ENCODE results near the gene DCTD. TPM values are rescaled to one million over a fixed set of nuclear protein-coding genes. Genes with fewer than 3 reads are reported as not detected.

The DCTD gene
- total and polyA plus RNA-seq, 2 experiments from 2014 or later: 133 to 170 TPM

DNA sequence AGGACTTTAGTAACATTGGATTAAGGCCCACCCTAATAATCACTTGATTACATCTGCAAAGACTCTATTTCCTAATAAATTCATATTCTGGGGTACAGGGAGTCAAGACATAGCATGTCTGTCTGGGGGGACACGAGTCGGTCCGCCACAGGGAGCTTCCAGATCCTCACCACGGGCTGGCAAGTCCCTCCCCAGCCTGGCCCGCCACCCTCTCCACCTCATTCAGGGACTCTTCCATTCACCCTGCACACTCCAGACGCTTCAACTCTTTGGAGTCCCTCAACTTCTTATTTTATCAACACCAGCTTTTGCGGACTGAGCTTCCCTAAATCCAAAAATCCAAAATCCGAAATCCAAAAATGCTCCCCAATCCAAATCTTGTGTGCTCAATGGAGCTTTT lies 71.2 kb downstream of the DCTD start:
- in situ Hi-C loops (cut with MboI): no loop called here
- Histone ChIP-seq H3K79me2 (ENCODE audit: insufficient read depth) (no peaks in the 10 kb centered on the region), H3K36me3 (ENCODE audit: low read depth) (no peaks in the 10 kb centered on the region), H3K27ac (no peak overlapping the region), H3K4me3 (no peak overlapping the region), H3F3A (ENCODE audit: insufficient read depth) (no peaks in the 10 kb centered on the region), H3K9me2 (ENCODE audit: insufficient read depth) (no peaks in the 10 kb centered on the region), H3K9ac (no peak overlapping the region), H3K4me1 (ENCODE audit: insufficient read depth) (no peaks in the 10 kb centered on the region), H3K4me2 (ENCODE audit: unreplicated experiment) (no peak overlapping the region), H3K9me3 (ENCODE audit: low read depth) (no peaks in the 10 kb centered on the region), H3K27me3 (replicated peaks; ENCODE audit: insufficient read depth) (peaks cover 14% of the 10 kb centered on the region), H4K20me1 (ENCODE audit: insufficient read depth) (no peaks in the 10 kb centered on the region), H2AFZ (no peak overlapping the region)
- no peak for DNase-seq
- WGBS, 2 experiments (ENCODE audit: low coverage in 1 of 2, low lambda C conversion rate in 2 of 2, missing lambda C conversion rate in 2 of 2): 50% methylated on average over 8 of the region's 8 CpGs
- no peak for TF ChIP-seq EZH2 (IDR thresholded peaks at IDR 0.05; ENCODE audit: insufficient read depth, poor library complexity, severe bottlenecking)

GRCh38 chr4:182845618-182846017 lies 71.6 kb downstream of the DCTD start:
- Histone ChIP-seq H3K9me2 (ENCODE audit: insufficient read depth) (no peaks in the 10 kb centered on the region), H3K27ac (no peak overlapping the region), H3K27me3 (replicated peaks; ENCODE audit: insufficient read depth) (peaks cover 14% of the 10 kb centered on the region), H3K4me2 (ENCODE audit: unreplicated experiment) (no peak overlapping the region), H4K20me1 (ENCODE audit: insufficient read depth) (no peaks in the 10 kb centered on the region), H3F3A (ENCODE audit: insufficient read depth) (no peaks in the 10 kb centered on the region), H3K9ac (no peak overlapping the region), H3K36me3 (ENCODE audit: low read depth) (no peaks in the 10 kb centered on the region), H3K4me1 (ENCODE audit: insufficient read depth) (no peaks in the 10 kb centered on the region), H3K9me3 (ENCODE audit: low read depth) (no peaks in the 10 kb centered on the region), H3K79me2 (ENCODE audit: insufficient read depth) (no peaks in the 10 kb centered on the region), H2AFZ (no peak overlapping the region), H3K4me3 (no peak overlapping the region)
- in situ Hi-C loops (cut with MboI): no loop called here
- no peak for TF ChIP-seq EZH2phosphoT487 (IDR thresholded peaks at IDR 0.05; ENCODE audit: insufficient read depth, low read depth)
- TF ChIP-seq EZH2 (IDR thresholded peaks at IDR 0.05; ENCODE audit: insufficient read depth, poor library complexity, severe bottlenecking): no peak
- no peak for DNase-seq
- 40 to 58% methylated on average over 6 of the region's 6 CpGs for WGBS, 2 experiments (ENCODE audit: low coverage in 1 of 2, low lambda C conversion rate in 2 of 2, missing lambda C conversion rate in 2 of 2)

DNA sequence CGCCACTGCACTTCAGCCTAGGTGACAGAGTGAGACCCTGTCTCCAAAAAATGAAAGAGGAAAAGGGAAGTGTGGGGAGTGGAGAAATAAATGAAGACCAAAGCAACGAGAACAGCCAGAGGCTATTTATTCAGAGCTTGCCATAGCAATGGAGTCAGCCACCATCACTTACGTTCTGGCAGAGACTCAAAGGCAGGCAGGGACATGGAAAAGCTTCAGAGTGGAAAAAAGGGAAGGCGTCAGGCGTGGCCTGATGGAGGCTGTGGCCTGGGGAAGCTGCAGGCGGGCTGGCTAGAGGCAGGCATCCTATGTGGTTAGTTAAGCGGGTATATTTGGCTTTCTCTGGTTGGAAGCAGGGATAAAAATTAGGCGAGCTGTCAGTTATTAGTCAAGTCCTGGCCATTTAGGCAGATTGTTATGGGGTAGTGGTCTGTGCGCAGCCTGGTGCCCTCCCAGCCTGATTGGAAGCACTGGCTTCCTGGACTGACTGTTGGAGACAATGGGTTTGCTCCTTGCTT lies 73.3 kb downstream of the DCTD start:
- WGBS, 2 experiments (ENCODE audit: low coverage in 1 of 2, low lambda C conversion rate in 2 of 2, missing lambda C conversion rate in 2 of 2): 53 to 66% methylated on average over 8 to 9 of the region's 9 CpGs
- in situ Hi-C loops (cut with MboI): no loop called here
- Histone ChIP-seq H3K4me2 (ENCODE audit: unreplicated experiment) (no peak overlapping the region), H3K27me3 (replicated peaks; ENCODE audit: insufficient read depth) (peaks cover 14% of the 10 kb centered on the region), H3K4me1 (ENCODE audit: insufficient read depth) (no peaks in the 10 kb centered on the region), H3K4me3 (no peak overlapping the region), H3K9me2 (ENCODE audit: insufficient read depth) (no peaks in the 10 kb centered on the region), H3K9ac (no peak overlapping the region), H3K36me3 (ENCODE audit: low read depth) (no peaks in the 10 kb centered on the region), H4K20me1 (ENCODE audit: insufficient read depth) (no peaks in the 10 kb centered on the region), H3K27ac (no peak overlapping the region), H2AFZ (no peak overlapping the region), H3K9me3 (ENCODE audit: low read depth) (no peaks in the 10 kb centered on the region), H3F3A (ENCODE audit: insufficient read depth) (no peaks in the 10 kb centered on the region), H3K79me2 (ENCODE audit: insufficient read depth) (no peaks in the 10 kb centered on the region)
- no peak for TF ChIP-seq EZH2 (IDR thresholded peaks at IDR 0.05; ENCODE audit: insufficient read depth, poor library complexity, severe bottlenecking)
- TF ChIP-seq EZH2phosphoT487 (IDR thresholded peaks at IDR 0.05; ENCODE audit: insufficient read depth, low read depth): no peak
- DNase-seq: no peak

- H3K9ac ChIP-seq: no peak overlapping the region
- in situ Hi-C loops (cut with MboI): no loop called here
- no peak for DNase-seq
- no peaks in the 10 kb centered on the region for H3K9me2 ChIP-seq (ENCODE audit: insufficient read depth)
- H2AFZ ChIP-seq: no peak overlapping the region
- H3K27me3 ChIP-seq (replicated peaks; ENCODE audit: insufficient read depth): peaks cover 14% of the 10 kb centered on the region
- H4K20me1 ChIP-seq (ENCODE audit: insufficient read depth): no peaks in the 10 kb centered on the region
- H3K4me3 ChIP-seq: no peak overlapping the region
- no peak overlapping the region for H3K4me2 ChIP-seq (ENCODE audit: unreplicated experiment)
- TF ChIP-seq EZH2 (IDR thresholded peaks at IDR 0.05; ENCODE audit: insufficient read depth, poor library complexity, severe bottlenecking) (no peak), EZH2phosphoT487 (IDR thresholded peaks at IDR 0.05; ENCODE audit: insufficient read depth, low read depth) (no peak)
- no peaks in the 10 kb centered on the region for H3K79me2 ChIP-seq (ENCODE audit: insufficient read depth)
- 36 to 37% methylated on average over 17 of the region's 17 CpGs for WGBS, 2 experiments (ENCODE audit: low coverage in 1 of 2, low lambda C conversion rate in 2 of 2, missing lambda C conversion rate in 2 of 2)
- no peak overlapping the region for H3K27ac ChIP-seq
- no peaks in the 10 kb centered on the region for H3K36me3 ChIP-seq (ENCODE audit: low read depth)
- H3K9me3 ChIP-seq (ENCODE audit: low read depth): no peaks in the 10 kb centered on the region
- no peaks in the 10 kb centered on the region for H3F3A ChIP-seq (ENCODE audit: insufficient read depth)
- H3K4me1 ChIP-seq (ENCODE audit: insufficient read depth): no peaks in the 10 kb centered on the region
Measured at GRCh38 chr4:182842759-182843390, 74.3 kb downstream of the DCTD start.
